Measurements from ENCODE around the gene GJA9.

Gene GJA9

GRCh38 chr1:38829368-38829767, 52.0 kb downstream of the GJA9 start:
- DNase-seq = no peak

DNA sequence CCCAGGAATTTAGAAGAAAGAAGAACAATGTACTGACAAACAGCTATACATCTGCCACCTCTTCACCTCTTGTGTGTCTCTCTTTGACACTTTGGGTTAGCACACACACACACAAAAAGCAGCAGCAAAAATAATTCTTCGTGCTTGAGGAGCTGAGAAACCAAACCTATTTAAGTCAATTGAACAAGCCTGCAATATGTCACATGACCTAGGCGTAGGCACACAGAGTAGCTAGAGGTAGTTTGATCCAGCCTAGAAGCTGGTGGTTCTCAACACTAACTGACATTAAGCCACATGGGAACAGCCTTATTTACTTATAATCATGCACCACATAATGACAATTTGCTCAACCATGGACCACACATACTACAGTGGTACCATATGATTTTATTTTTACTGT, 54.1 kb downstream of the GJA9 start:
- no peak for DNase-seq

- no peak for DNase-seq
Observed at GRCh38 chr1:38826886-38827285, 54.5 kb downstream of the GJA9 start.

GRCh38 chr1:38826262-38826661, 55.1 kb downstream of the GJA9 start:
- no peak for DNase-seq

All from activated CD4-positive, CD25-positive, alpha-beta regulatory T cell (primary cell).